Nucleus accumbens (tissue), 56 donors: Measurements from ENCODE around the gene CNTNAP2.
"Not testable (repeated sequence)": the region's sequence is repeated elsewhere in the genome, so short reads cannot be mapped to it uniquely, and the experiment has no call there.

Experiments used
- DNase-seq, 56 donors: peaks; one replicate each; lab custom pipeline; 2025; lab: John Stamatoyannopoulos, UW

CNTNAP2 gene

GRCh38 chr7:148458263-148458662 is 2341.7 kb downstream of the CNTNAP2 start:
- DNase-seq, result no peak

GRCh38 chr7:148461392-148462179 is 2345.0 kb downstream of the CNTNAP2 start:
- no peak for DNase-seq

DNA sequence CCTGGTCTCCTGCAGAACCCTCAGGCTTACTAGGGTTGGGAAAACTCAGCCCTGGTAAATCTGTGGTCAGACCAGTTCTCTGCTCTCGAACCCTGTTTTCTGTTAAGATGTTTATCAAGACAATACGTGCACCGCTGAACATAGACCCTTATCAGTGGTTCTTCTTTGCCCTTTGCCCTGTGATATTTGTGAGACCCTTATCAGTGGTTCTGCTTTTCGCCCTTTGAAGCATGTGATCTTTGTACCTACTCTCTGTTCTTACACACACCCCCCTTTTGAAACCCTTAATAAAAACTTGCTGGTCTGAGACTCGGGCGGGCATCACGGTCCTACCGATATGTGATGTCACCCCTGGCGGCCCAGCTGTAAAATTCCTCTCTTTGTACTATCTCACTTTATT is 2346.2 kb downstream of the CNTNAP2 start:
- DNase-seq, result not testable (repeated sequence)

GRCh38 chr7:148463210-148463609 is 2346.6 kb downstream of the CNTNAP2 start:
- no peak for DNase-seq

DNA sequence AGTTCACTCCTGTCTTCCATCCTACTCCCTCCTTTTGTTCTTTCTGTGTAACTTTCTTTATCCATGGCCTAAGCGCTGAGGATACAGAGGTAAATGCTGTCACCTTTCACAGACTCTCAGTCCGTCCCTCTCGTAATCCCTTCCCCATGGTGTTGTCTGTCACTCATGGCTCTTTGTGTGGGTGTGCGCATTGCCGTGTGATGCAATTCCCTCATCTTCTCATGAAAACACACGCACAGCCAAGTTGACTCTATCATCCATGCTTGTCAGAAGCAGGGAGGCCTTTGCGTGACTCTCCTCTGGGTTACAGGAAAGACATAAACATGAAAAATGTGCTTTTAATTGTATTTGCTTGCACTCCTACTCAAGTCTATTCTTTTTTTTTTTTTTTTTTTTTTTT is 2348.3 kb downstream of the CNTNAP2 start:
- DNase-seq, result no peak

GRCh38 chr7:148465441-148465840 is 2348.8 kb downstream of the CNTNAP2 start:
- DNase-seq, result not testable (repeated sequence)

DNA sequence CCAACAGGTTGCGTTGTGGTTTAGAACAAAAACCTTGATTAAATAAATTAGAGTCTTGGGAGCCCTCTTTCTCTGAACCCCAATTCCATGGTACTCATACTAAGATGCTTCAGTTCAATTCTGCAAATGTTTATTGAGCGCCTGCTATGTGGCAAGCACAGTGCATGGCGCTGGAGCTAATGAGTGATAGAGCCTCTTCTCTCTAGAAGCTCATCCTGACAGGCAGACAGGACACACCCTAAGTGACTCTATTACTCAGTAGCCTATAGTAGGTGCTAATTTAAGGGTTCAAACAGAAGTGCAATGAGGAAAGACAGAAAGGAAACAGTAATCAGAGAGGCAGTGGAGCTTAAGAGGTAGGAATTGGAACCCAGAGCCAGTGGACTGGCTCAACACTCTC is 2349.5 kb downstream of the CNTNAP2 start:
- no peak for DNase-seq

GRCh38 chr7:148468700-148469098 is 2352.1 kb downstream of the CNTNAP2 start:
- DNase-seq, result no peak
